ENCODE data around the gene SNX12. TPM values are rescaled to one million over a fixed set of nuclear protein-coding genes. Genes with fewer than 3 reads are reported as not detected.

SNX12 gene
- total RNA-seq: 10 to 100 TPM; 41.6 to 52.2 (median 43.1) TPM

DNA sequence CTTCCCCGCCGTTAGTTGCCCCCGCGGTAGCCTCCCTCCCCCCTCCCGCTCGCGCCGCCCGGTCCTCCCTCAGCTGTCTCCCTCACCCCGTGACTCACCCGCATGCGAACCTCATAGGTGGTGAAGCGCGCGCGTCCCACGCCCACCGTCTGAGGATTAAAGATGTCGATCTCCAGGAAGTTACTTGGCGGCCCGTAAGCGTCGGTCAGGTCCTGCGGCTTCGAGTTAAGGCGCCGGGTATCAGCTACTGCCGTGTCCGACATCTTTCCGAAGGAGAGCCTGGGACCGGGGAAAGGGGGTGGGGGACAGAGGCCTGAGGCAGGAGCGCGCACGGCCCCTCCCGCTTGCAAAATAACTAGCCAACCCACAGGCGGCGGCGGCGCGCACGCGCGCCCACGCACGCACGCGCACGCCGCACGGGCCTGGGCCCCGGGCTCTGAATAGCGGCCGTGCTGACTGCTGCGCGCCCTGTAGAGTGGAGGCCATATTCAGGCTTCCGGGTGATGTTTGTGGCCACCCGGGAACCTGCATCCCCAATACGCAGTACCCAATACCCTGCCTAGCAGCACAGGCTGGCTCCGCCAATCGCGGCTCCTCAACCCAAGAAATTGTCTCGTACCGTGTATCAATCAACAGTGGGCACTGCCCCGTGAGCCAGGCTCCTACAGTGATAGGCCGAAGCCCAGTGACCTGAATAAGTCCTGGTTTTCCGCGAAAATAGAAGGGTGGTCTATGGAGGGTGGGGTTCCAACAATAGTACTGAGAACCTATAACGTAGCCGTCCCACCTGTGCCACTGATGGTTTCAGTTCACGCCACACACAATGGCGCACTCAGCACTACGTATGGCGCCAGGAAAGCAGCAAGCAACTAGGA is at the start of gene SNX12:
Gene SNX12, minus strand, starts transcription at position 291 of the 875 bp plus-strand sequence. Its CDS starts 28 bp downstream, at position 263.
- Histone ChIP-seq H3K36me3 (no peaks in the 10 kb centered on the region), H3K9me3 (no peaks in the 10 kb centered on the region), H3K27me3 (no peaks in the 10 kb centered on the region), H3K4me3 (peak within 1 kb of the TSS; percentile 45 to 67 (median 55)), H3K27ac (peak within 1 kb of the TSS; percentile 74 to 92 (median 87)), H3K4me1 (peaks cover 0 to 9% (median 0%) of the 10 kb centered on the region in 4 donors)
- 1 to 37% methylated on average over 25 to 44 of the region's 73 CpGs for WGBS, 2 donors
- TF ChIP-seq, protein P1, sequence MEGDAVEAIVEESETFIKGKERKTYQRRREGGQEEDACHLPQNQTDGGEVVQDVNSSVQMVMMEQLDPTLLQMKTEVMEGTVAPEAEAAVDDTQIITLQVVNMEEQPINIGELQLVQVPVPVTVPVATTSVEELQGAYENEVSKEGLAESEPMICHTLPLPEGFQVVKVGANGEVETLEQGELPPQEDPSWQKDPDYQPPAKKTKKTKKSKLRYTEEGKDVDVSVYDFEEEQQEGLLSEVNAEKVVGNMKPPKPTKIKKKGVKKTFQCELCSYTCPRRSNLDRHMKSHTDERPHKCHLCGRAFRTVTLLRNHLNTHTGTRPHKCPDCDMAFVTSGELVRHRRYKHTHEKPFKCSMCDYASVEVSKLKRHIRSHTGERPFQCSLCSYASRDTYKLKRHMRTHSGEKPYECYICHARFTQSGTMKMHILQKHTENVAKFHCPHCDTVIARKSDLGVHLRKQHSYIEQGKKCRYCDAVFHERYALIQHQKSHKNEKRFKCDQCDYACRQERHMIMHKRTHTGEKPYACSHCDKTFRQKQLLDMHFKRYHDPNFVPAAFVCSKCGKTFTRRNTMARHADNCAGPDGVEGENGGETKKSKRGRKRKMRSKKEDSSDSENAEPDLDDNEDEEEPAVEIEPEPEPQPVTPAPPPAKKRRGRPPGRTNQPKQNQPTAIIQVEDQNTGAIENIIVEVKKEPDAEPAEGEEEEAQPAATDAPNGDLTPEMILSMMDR (IDR thresholded peaks at IDR 0.05): peak in 2 of 5 experiments; percentile 95 to 97
- peak in 1 of 2 donors; percentile 83 for TF ChIP-seq EP300 (IDR thresholded peaks at IDR 0.05)
- TF ChIP-seq POLR2A (IDR thresholded peaks at IDR 0.05): peak in 1 of 2 donors; percentile 65
- DNase-seq (ENCODE audit: low spot score in 2 of 2): peak; percentile 78 to 87

DNA sequence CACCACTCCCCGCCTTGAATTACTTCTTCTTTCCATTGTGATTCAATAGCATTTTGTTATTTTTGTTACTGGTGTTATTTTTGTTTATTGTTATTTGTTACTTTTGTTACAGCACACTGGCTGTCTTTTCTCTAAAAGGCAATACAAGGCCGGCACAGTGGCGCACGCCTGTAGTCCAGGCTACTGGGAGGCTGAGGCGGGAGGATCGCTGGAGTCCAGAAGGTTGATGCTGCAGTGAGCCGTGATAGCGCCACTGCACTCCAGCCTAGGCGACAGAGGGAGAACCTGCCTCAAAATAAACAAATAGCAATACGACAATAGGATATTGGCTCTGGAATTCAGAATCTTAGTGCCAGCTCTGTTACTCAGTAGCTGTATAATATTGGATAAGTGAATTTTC is 49.2 kb upstream of the SNX12 start:
- no peak for DNase-seq (ENCODE audit: low spot score in 2 of 2)
- no peaks in the 10 kb centered on the region for H3K9me3 ChIP-seq
- WGBS, 2 donors: 85 to 88% methylated on average over 10 of the region's 10 CpGs
- peak overlapping the region in 2 of 4 donors; percentile 87 to 92 for H3K27ac ChIP-seq
- H3K4me3 ChIP-seq: no peak overlapping the region
- H3K36me3 ChIP-seq: peaks cover 0 to 17% (median 0%) of the 10 kb centered on the region in 3 donors
- no peaks in the 10 kb centered on the region for H3K27me3 ChIP-seq
- peaks cover 0 to 14% (median 0%) of the 10 kb centered on the region in 4 donors for H3K4me1 ChIP-seq
- TF ChIP-seq POLR2A (IDR thresholded peaks at IDR 0.05): no peak
- TF ChIP-seq EP300 (IDR thresholded peaks at IDR 0.05): no peak
- TF ChIP-seq, protein P1 (IDR thresholded peaks at IDR 0.05): no peak

GRCh38 chrX:71111921-71112431 is 43.8 kb upstream of the SNX12 start:
- no peak overlapping the region for H3K4me3 ChIP-seq
- no peak for TF ChIP-seq EP300 (IDR thresholded peaks at IDR 0.05)
- no peak for TF ChIP-seq POLR2A (IDR thresholded peaks at IDR 0.05)
- TF ChIP-seq, protein P1 (IDR thresholded peaks at IDR 0.05): no peak
- no peaks in the 10 kb centered on the region for H3K36me3 ChIP-seq
- H3K27ac ChIP-seq: peak overlapping the region in 2 of 4 donors; percentile 15 to 77
- no peaks in the 10 kb centered on the region for H3K4me1 ChIP-seq
- DNase-seq (ENCODE audit: low spot score in 2 of 2): no peak
- no peaks in the 10 kb centered on the region for H3K9me3 ChIP-seq
- WGBS, 2 donors: 56 to 61% methylated on average over 5 of the region's 5 CpGs
- no peaks in the 10 kb centered on the region for H3K27me3 ChIP-seq

DNA sequence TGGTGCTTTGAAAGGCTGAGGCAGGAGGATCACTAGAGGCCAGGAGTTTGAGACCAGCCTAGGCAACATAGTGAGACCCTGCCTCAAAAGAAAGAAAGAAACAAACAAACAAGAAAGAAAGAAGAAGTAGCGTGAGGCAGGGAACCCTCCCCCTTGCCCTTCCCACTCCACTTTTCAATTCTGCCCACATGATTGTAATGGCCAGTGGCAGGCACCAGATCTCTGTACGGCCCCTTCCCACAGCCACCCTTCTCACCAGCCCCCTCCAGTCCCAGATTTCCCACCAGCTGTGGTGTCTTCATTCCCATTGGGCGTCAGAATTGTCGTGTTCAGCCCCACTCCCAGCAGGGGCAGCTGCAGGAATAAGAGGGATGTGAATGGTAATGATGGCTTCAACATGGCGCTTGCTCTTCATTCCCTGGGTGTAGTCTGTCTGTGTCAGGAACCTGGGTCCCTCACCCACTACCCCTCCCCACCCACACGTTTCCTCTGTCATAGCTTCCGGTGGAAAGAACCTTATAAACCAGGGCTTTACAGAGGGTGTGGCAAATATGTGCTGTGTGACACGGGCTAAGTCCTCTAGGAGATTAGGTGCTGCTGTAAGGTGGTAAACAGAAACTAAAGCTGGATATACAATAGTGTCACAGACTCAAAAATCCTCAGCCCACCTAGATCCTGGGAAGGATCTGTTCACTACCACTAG is 43.2 kb upstream of the SNX12 start, which contains the start of gene IL2RG:
Gene IL2RG, minus strand, starts transcription at position 437 of the 703 bp plus-strand sequence. Its CDS starts 38 bp downstream, at position 399.
- TF ChIP-seq POLR2A (IDR thresholded peaks at IDR 0.05): no peak
- no peak for TF ChIP-seq EP300 (IDR thresholded peaks at IDR 0.05)
- TF ChIP-seq, protein P1 (IDR thresholded peaks at IDR 0.05): no peak
- H3K4me3 ChIP-seq: peak within 1 kb of the TSS in 1 of 4 donors; percentile 27
- no peaks in the 10 kb centered on the region for H3K4me1 ChIP-seq
- WGBS, 2 donors: 60 to 68% methylated on average over 7 to 8 of the region's 8 CpGs
- no peaks in the 10 kb centered on the region for H3K36me3 ChIP-seq
- no peak for DNase-seq (ENCODE audit: low spot score in 2 of 2)
- no peaks in the 10 kb centered on the region for H3K9me3 ChIP-seq
- H3K27ac ChIP-seq: peak within 1 kb of the TSS in 2 of 4 donors; percentile 15 to 77
- no peaks in the 10 kb centered on the region for H3K27me3 ChIP-seq

Data from tibial nerve (tissue), 4 donors.